HG03280 (cell line): Measurements from ENCODE around the gene LRRTM4.

ENCODE experiments used
- ATAC-seq: cut with Tn5 transposase; IDR thresholded peaks from one replicate; pipeline ENCODE4 v1.9.1; 2021; ENCODE audit warnings: mild to moderate bottlenecking, moderate library complexity; ENCODE audit not compliant: unreplicated experiment

Gene LRRTM4

DNA sequence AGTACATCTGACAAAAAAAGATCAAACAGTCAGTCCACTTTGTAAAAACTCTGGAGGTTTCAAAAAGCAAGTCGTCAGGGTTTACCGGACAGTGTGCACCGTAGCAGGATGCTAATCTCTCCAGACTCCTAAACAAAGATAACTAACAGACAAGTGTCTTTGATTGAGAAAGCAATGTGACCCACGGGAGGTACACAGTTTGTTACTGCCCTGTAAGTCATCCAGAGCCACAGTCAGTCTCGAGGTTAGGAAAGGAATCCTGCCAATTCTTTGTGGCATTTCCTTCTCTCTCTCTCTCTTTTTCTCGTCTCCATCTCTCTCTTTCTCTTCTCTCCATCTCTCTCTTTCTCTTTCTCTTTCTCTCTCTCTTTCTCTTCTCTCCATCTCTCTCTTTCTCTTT is 42.8 kb downstream of the LRRTM4 start:
- ATAC-seq, result no peak

DNA sequence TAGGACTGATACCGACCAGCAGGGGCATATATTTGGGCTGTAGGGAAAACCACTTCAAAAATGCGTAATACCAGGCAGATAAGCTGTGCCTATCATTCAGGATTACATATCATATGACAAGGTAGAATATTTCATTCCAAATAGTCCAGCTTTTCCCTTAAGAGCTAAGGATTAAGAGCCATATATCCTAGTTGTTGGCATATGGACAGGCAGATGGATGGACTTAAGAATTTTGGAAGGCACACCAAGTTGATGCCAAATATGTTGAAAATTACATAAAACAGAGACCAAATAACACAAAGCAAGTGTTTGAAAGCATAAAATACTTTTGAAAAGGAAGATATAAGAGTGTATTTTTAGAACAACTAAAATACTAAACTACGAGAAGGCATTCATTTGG is 52.1 kb downstream of the LRRTM4 start:
- no peak for ATAC-seq

GRCh38 chr2:77469106-77469505 is 53.1 kb downstream of the LRRTM4 start:
- no peak for ATAC-seq

DNA sequence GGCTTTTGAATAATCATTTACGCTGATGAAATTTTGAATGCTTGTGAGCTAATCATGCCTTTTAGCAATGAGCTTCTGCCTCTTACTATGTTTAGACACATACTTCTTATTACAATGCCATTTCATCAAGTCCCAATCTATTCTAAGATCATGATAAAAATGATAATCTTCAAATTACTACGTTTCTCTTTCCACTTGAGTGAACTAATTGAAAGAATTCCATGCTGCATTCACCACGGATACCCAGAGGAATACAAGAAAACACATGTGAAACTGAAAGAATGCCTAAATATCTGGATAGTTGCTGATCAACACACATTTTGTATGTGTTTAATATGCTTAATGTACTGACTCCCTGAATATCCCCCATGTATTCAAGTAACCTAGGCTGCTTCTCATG is 62.3 kb downstream of the LRRTM4 start:
- no peak for ATAC-seq

- ATAC-seq, result no peak
Measured at GRCh38 chr2:77458216-77458615, 64.0 kb downstream of the LRRTM4 start.

GRCh38 chr2:77457665-77458064 is 64.5 kb downstream of the LRRTM4 start:
- ATAC-seq, result no peak

DNA sequence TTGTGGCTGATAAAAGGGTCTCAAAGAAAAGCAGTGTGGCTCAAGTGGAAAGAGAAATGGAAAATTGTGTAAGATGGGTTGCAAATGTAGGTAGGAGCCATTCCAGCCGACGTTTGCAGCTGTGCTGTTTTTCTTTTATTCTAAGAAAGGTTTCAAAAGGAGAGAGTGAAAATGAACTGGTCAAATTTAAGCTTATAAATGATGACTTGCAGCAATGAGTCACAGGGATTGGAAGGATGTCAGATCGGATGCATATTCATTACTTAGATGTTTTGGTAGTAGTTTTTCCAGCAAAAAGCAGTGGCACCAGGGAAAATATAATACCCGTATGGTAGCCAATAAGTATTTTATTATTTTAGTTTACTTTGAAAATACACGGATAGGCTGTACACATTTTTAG is 79.1 kb downstream of the LRRTM4 start:
- ATAC-seq, result no peak

- ATAC-seq, result no peak
Measured at GRCh38 chr2:77434880-77435279, 87.3 kb downstream of the LRRTM4 start.

DNA sequence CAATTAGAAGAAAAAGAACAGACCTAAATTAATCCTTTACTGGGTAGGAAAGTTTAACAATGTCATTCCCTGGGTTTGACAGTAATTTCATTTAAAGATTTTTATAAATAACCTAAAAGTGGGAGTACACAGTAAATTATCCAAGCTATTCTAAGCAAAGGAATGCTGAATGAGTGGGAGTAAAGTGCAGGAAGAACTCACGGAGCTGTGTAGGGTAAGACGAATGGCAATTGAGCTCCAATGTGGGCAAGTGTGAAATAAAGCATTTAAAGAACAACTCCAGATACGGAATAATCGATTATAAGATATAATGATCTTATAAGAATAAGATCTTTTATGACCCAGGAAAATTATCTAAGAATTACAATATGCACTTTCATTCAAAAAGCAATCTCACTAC is 93.2 kb downstream of the LRRTM4 start:
- no peak for ATAC-seq

DNA sequence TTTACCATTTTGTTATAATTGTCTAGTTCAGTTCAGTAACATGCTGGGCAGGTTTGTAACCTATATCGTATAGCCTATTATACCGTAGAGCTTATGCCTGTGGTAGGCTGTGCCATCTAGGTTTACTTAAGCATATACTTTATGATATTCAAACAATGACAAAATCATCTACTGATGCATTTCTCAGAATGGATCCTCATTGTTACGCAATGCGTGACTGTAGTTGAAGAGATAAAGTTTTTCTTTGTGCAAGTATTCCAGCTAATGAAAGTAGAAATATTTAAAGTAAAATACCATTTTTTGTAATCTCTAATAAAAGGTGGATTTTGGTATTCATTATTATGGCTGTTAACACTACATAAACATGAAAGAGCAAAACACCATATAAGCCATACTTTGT is 100.2 kb downstream of the LRRTM4 start:
- no peak for ATAC-seq

- no peak for ATAC-seq
Measured at GRCh38 chr2:77418537-77418936, 103.6 kb downstream of the LRRTM4 start.

DNA sequence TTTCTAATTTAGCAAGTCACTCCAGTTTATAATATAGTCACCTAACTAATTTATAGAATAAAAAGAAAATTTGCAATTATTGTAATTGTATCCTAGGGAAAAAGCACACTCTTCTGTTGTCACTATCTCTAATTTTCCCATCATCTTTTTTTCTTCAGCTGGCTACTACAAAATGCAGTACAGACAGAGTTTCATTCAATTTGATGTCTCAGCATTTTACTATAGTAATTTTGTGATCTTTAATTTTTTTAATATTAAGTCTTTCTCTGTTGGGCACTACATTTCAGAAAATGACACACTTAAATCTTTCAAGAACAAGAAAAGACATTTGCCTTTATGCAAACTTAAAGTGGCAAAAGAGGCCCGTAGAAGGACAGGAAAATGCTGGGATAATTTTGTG is 118.0 kb downstream of the LRRTM4 start:
- ATAC-seq, result no peak

GRCh38 chr2:77398970-77399600 is 123.1 kb downstream of the LRRTM4 start:
- no peak for ATAC-seq

DNA sequence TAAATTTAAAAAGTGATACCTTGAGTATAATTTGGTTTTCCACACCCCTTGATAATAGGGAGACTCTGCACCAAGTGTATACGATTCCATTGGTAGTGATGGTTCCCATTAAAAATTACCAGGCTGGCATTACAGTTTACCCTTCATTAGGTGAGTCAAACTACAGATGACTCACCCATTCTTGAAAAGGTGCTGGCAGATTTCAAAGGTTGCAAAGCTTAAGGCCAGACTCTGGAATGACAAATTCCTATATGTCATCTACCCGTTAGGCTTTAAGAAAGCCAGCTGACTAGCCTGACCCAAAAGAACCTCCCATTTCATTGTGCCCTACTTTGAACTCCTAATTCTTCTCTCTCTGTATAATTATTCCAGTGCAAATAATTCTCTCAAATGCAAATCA is 124.4 kb downstream of the LRRTM4 start:
- no peak for ATAC-seq

DNA sequence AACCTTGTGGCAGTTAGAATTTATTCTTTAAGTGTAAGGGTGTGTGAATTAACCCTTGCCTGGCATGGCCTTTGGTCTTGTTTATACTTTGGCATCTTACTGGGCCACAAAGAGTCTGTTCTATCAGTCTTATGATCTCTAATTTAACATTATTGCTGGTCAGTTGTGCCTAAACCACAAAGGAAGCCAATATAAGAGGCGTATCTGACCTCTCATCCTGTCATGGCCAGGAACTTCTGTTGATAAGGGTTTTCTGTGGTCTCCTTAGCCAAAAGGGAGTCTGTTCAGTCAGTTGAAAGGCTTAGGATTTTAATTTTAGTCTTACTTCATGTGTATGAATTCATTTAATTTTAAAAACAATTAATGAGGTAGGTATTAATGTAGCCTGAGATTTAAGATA is 127.2 kb downstream of the LRRTM4 start:
- no peak for ATAC-seq

- ATAC-seq, result no peak
Measured at GRCh38 chr2:77391119-77391518, 131.1 kb downstream of the LRRTM4 start.

DNA sequence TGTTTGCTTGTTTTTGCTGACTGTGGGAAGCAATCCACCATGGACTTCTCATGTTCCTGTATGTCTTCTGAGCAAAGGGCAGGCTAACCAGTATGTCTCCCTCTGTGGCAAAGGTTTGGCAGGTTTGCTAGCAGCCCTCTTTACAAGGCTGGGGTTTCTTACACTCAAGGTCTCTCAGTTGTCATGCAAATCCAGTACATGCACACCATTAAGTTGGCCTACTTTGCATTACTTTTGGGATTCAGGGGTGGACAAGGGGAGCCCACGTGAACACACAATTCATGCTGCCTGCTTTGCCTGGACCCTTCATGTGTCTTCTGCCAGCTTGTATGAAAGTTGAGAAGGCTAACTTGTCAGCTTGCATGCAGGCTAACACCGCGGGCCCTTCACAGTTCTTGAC is 134.9 kb downstream of the LRRTM4 start:
- no peak for ATAC-seq

DNA sequence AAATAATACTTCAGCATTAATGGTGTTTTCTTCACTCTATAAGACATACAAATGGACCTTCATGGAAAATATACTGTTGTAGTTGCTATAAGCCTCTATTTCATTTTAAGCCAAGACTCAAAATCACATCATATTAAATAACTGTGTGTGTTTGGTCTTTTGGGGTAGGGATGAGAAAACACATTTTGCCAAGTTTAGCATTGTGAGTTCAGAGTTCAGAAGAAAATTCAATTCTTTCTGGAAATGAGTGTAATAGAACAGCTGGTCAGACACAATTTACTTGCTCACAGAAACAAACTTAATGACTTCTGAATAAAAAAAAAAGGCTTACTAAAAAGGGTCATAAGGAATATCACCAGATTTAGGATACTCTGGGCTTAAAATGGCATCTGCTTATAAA is 149.5 kb downstream of the LRRTM4 start:
- no peak for ATAC-seq

DNA sequence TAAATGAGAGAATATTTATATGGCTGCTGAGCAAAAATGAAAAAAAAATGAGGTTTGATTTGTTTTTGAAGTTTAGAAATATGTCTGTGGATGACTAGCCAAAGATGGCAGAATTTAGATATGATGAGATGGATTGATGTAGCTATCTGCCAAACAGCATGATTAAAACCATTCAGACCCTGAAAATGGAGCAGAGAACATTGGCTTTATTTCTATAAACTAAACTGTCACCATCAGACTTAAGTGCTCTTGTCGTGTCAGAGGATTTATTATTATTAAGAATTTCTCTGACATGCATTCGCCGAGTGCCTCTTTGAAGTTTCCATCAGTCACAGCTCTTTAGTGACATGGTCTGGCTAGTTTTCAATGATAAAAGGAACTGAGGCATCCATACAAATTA is 151.7 kb downstream of the LRRTM4 start:
- ATAC-seq, result no peak

DNA sequence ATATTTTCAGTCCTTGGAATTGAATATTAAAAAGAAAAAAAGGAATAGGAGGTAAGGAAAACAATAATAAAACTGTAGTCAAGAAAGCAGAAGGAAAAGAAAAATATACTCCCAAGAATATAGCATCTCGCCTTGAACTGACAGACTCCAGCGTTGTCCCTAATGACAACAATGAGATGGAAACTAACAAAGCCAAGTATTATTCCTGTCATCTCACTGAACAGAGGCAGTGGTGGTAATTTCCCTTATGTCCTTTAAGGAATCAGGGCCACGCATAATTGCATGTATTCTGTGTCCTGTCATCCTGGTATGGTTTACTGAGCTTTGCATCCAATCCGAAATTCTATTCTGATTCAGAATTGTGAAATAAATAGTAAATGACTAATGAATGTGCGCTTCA is 158.9 kb downstream of the LRRTM4 start:
- ATAC-seq, result no peak

DNA sequence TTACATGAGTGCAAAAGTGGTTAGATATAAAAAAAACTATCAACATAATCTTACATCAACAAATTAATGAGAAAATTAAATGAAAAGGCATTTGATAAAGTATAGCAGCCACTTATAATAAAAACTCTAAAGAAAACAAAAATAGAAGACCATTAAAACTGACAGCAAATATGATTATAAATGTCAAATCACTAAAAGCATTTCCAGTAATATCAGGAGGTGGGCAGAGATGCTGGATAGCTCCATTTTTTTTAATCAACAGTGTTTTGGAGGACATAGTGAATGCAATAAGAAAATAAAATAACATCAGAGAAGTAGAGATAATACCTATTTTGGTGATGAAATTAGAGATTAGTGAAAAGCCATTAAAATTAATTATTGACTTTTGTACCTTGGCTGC is 173.4 kb downstream of the LRRTM4 start:
- no peak for ATAC-seq

- ATAC-seq, result no peak
Measured at GRCh38 chr2:77336013-77336412, 186.2 kb downstream of the LRRTM4 start.

DNA sequence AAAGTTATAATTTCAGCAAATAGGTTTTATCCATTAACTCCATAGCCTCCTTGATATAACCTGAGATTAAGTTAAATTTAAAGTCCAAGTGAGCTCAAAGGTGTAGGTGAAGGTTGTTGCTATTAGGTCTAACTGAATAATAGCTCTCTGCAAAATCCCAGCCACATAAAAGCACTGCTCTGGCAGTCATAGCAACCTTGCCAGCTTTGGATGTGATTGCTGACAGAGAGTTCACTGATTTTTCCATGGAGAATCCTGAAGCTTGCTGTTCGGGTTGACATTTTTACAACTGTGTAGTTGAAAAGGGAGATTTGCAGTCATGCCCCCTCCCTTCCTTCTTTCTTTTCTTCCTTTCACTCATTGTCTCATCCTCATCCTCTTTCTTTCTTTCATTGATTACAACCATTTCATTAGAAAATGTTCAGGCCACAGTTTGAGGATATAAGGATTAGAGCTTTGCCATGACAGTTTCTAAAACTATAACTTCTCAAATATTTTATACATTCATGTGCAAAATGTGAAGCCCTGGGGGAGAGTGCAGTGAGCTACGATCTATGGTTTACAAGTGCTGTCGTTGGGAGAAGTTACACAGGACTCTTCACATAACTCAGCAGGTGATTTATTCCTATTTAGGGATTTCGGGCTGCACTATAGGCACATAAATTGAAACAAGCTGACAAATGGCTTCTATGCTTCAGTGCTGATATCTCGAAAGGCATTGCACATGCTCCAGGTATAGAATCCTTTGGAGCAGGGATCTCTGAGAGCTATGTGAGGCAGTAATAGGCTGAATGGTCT is 193.8 kb downstream of the LRRTM4 start:
- no peak for ATAC-seq
